Parathyroid adenoma (tissue), 2 donors: ENCODE data around the gene SLC44A3.

Source experiments
- H2AFZ ChIP-seq: fragments of 300-600 bp; sonication (generic); one replicate; pipeline ENCODE4 v1.7.0; 2017; ENCODE audit warnings: antibody characterized with exemption, mild to moderate bottlenecking
- H3K27ac ChIP-seq: fragments of 300-600 bp; sonication (generic); one replicate; pipeline ENCODE4 v1.7.0; 2017
- H3K27me3 ChIP-seq: fragments of 300-600 bp; sonication (generic); one replicate; pipeline ENCODE4 v1.7.0; 2017; ENCODE audit warnings: low read length; ENCODE audit not compliant: control insufficient read depth, insufficient read depth
- H3K36me3 ChIP-seq: fragments of 300-600 bp; sonication (generic); one replicate; pipeline ENCODE4 v1.7.0; 2017; ENCODE audit warnings: low read length; ENCODE audit not compliant: control insufficient read depth, insufficient read depth
- H3K4me1 ChIP-seq: fragments of 300-600 bp; sonication (generic); one replicate; pipeline ENCODE4 v1.7.0; 2017; ENCODE audit warnings: control low read depth
- H3K4me2 ChIP-seq: fragments of 300-600 bp; sonication (generic); one replicate; pipeline ENCODE4 v1.7.0; 2017; ENCODE audit warnings: low read length
- H3K4me3 ChIP-seq: fragments of 300-600 bp; sonication (generic); one replicate; pipeline ENCODE4 v1.7.0; 2017; ENCODE audit warnings: low read depth, low read length
- H3K79me2 ChIP-seq: fragments of 300-600 bp; sonication (generic); one replicate; pipeline ENCODE4 v1.7.0; 2017; ENCODE audit warnings: control low read depth
- H3K9ac ChIP-seq: fragments of 300-600 bp; sonication (generic); one replicate; pipeline ENCODE4 v1.7.0; 2017; ENCODE audit warnings: mild to moderate bottlenecking
- H3K9me3 ChIP-seq: fragments of 300-600 bp; sonication (generic); one replicate; pipeline ENCODE4 v1.7.0; 2017; ENCODE audit warnings: low read length; ENCODE audit not compliant: control insufficient read depth
- CTCF ChIP-seq: fragments of 300-600 bp; sonication (generic); IDR thresholded peaks from one replicate; pipeline ENCODE4 v1.7.0; 2017; ENCODE audit warnings: antibody characterized with exemption, mild to moderate bottlenecking
- donor health status: primary hyperparathyroidism.

SLC44A3 gene

GRCh38 chr1:94905207-94905606 lies 85.0 kb downstream of the SLC44A3 start:
- no peaks in the 10 kb centered on the region for H3K27me3 ChIP-seq
- H2AFZ ChIP-seq, result no peak overlapping the region
- TF ChIP-seq CTCF, result no peak
- H3K9me3 ChIP-seq, result no peaks in the 10 kb centered on the region
- H3K9ac ChIP-seq, result no peak overlapping the region
- peaks cover 3% of the 10 kb centered on the region for H3K4me1 ChIP-seq
- no peaks in the 10 kb centered on the region for H3K36me3 ChIP-seq
- no peak overlapping the region for H3K4me2 ChIP-seq
- no peaks in the 10 kb centered on the region for H3K79me2 ChIP-seq
- H3K27ac ChIP-seq, result no peak overlapping the region
- H3K4me3 ChIP-seq, result no peak overlapping the region

GRCh38 chr1:94906382-94906781 lies 86.2 kb downstream of the SLC44A3 start:
- Histone ChIP-seq H3K9me3 (no peaks in the 10 kb centered on the region), H3K36me3 (no peaks in the 10 kb centered on the region), H3K4me2 (no peak overlapping the region), H3K9ac (no peak overlapping the region), H3K27me3 (no peaks in the 10 kb centered on the region), H3K4me3 (no peak overlapping the region), H3K27ac (no peak overlapping the region), H2AFZ (no peak overlapping the region), H3K4me1 (peaks cover 3% of the 10 kb centered on the region), H3K79me2 (no peaks in the 10 kb centered on the region)
- no peak for TF ChIP-seq CTCF

- Histone ChIP-seq H3K4me2 (no peak overlapping the region), H2AFZ (no peak overlapping the region), H3K4me1 (peaks cover 3% of the 10 kb centered on the region), H3K9ac (no peak overlapping the region), H3K79me2 (no peaks in the 10 kb centered on the region), H3K27me3 (no peaks in the 10 kb centered on the region), H3K4me3 (no peak overlapping the region), H3K27ac (no peak overlapping the region), H3K36me3 (no peaks in the 10 kb centered on the region), H3K9me3 (no peaks in the 10 kb centered on the region)
- TF ChIP-seq CTCF, result no peak
Observed at GRCh38 chr1:94907136-94907535, 87.0 kb downstream of the SLC44A3 start.

GRCh38 chr1:94908190-94908589 lies 88.0 kb downstream of the SLC44A3 start:
- no peaks in the 10 kb centered on the region for H3K4me1 ChIP-seq
- H3K4me2 ChIP-seq, result no peak overlapping the region
- TF ChIP-seq CTCF, result no peak
- no peaks in the 10 kb centered on the region for H3K27me3 ChIP-seq
- no peak overlapping the region for H2AFZ ChIP-seq
- peaks cover 2% of the 10 kb centered on the region for H3K79me2 ChIP-seq
- no peak overlapping the region for H3K27ac ChIP-seq
- H3K9me3 ChIP-seq, result no peaks in the 10 kb centered on the region
- no peak overlapping the region for H3K9ac ChIP-seq
- no peaks in the 10 kb centered on the region for H3K36me3 ChIP-seq
- H3K4me3 ChIP-seq, result no peak overlapping the region

- no peaks in the 10 kb centered on the region for H3K36me3 ChIP-seq
- H2AFZ ChIP-seq, result no peak overlapping the region
- H3K4me3 ChIP-seq, result no peak overlapping the region
- no peak overlapping the region for H3K27ac ChIP-seq
- H3K4me1 ChIP-seq, result no peaks in the 10 kb centered on the region
- H3K9me3 ChIP-seq, result no peaks in the 10 kb centered on the region
- no peak overlapping the region for H3K4me2 ChIP-seq
- H3K9ac ChIP-seq, result no peak overlapping the region
- no peaks in the 10 kb centered on the region for H3K27me3 ChIP-seq
- no peak for TF ChIP-seq CTCF
- peaks cover 2% of the 10 kb centered on the region for H3K79me2 ChIP-seq
Observed at GRCh38 chr1:94908965-94909364, 88.8 kb downstream of the SLC44A3 start.
